ENCODE data around the gene ADAT2. TPM values are rescaled to one million over a fixed set of nuclear protein-coding genes. Genes with fewer than 3 reads are reported as not detected.

ADAT2 gene
- total and polyA plus RNA-seq, 2 of the 8 experiments (the other 6 are each of a cell fraction or from before 2014, with no cell fraction given): 4.3 to 11.8 TPM

- H2BK12ac ChIP-seq (ENCODE audit: low read depth, low read length): no peak overlapping the region
- H4K20me1 ChIP-seq (replicated peaks in 1 of 2; ENCODE audit: control insufficient read depth in 1 of 2, insufficient read depth in 2 of 2, low read length in 2 of 2): no peaks in the 10 kb centered on the region
- WGBS, 2 experiments (ENCODE audit: extremely low coverage in 1 of 2, insufficient coverage in 1 of 2, insufficient read length in 1 of 2, insufficient replicate concordance in 2 of 2, low coverage in 1 of 2, low lambda C conversion rate in 2 of 2, missing lambda C conversion rate in 1 of 2): 83% methylated on average over 2 of the region's 2 CpGs; no CpG with 5 or more reads in 1 of the 2 experiments
- no peaks in the 10 kb centered on the region for H3K79me1 ChIP-seq (ENCODE audit: low read depth, low read length)
- H2BK120ac ChIP-seq (replicated peaks; ENCODE audit: low read depth, low read length): no peak overlapping the region
- no peaks in the 10 kb centered on the region for H3K9me3 ChIP-seq (ENCODE audit: insufficient read depth in 2 of 2, low read depth in 1 of 2, low read length in 1 of 2)
- no peak overlapping the region for H2BK20ac ChIP-seq (ENCODE audit: low read length)
- no peaks in the 10 kb centered on the region for H3K79me2 ChIP-seq (ENCODE audit: control insufficient read depth in 1 of 2, insufficient read depth in 2 of 2, low read length in 2 of 2)
- H2AFZ ChIP-seq (ENCODE audit: low read length): no peak overlapping the region
- DNase-seq (ENCODE audit: low read depth in 1 of 2, low spot score in 2 of 2): no peak
- H3K14ac ChIP-seq (ENCODE audit: insufficient read length): no peak overlapping the region
- no peaks in the 10 kb centered on the region for H3K4me1 ChIP-seq (replicated peaks in 1 of 4; ENCODE audit: control insufficient read depth in 3 of 4, insufficient read depth in 4 of 4, low read length in 3 of 4)
- H4K8ac ChIP-seq (ENCODE audit: extremely low read depth, insufficient read depth, low read length): no peak overlapping the region
- no peak overlapping the region for H3K23ac ChIP-seq (ENCODE audit: insufficient read length)
- H3K27ac ChIP-seq (ENCODE audit: low read depth, low read length): no peak overlapping the region
- no peak overlapping the region for H3K4me3 ChIP-seq (ENCODE audit: extremely low read depth in 1 of 4, insufficient read depth in 2 of 4, low read depth in 3 of 4, low read length in 4 of 4)
- H2BK15ac ChIP-seq (ENCODE audit: low read length): no peak overlapping the region
- H3K18ac ChIP-seq (ENCODE audit: extremely low read depth, low read length): no peak overlapping the region
- no peak overlapping the region for H2BK5ac ChIP-seq (ENCODE audit: low read depth, low read length)
- POLR2A ChIA-PET (ENCODE audit: partially characterized antibody): no interaction called here
- no peak overlapping the region for H3K4ac ChIP-seq (replicated peaks; ENCODE audit: insufficient read length, low read depth, low read length)
- H3K27me3 ChIP-seq (replicated peaks in 1 of 4; ENCODE audit: control insufficient read depth in 3 of 4, extremely low read depth in 1 of 4, insufficient read depth in 3 of 4, low read length in 3 of 4): no peaks in the 10 kb centered on the region
- no peaks in the 10 kb centered on the region for H3K23me2 ChIP-seq (ENCODE audit: low read depth, low read length)
- no peak overlapping the region for H4K5ac ChIP-seq (ENCODE audit: insufficient read length, low read depth, low read length)
- H2AK5ac ChIP-seq (ENCODE audit: low read depth, low read length): no peak overlapping the region
- CTCF ChIA-PET (ENCODE audit: partially characterized antibody): no interaction called here
- no peak overlapping the region for H4K91ac ChIP-seq (replicated peaks; ENCODE audit: insufficient read length, low read length)
- no peak overlapping the region for H3K56ac ChIP-seq (replicated peaks; ENCODE audit: insufficient read length, low read depth, low read length)
- H3K9ac ChIP-seq (replicated peaks in 1 of 4; ENCODE audit: extremely low read depth in 1 of 4, low read depth in 3 of 4, low read length in 3 of 4): no peak overlapping the region
- no peak for TF ChIP-seq CTCF (IDR thresholded peaks at IDR 0.05; ENCODE audit: control extremely low read depth in 1 of 3, insufficient read depth in 1 of 3, low read depth in 1 of 3, low read length in 3 of 3)
- no peak for TF ChIP-seq GABPA (IDR thresholded peaks at IDR 0.05; ENCODE audit: borderline replicate concordance, insufficient read depth, low read length)
- no peak for TF ChIP-seq RAD21 (IDR thresholded peaks at IDR 0.05 in 1 of 2, conservative IDR thresholded peaks at IDR 0.05 in 1 of 2; ENCODE audit: low read depth in 2 of 2, low read length in 2 of 2)
- no peak for FAIRE-seq
- no peak overlapping the region for H3K4me2 ChIP-seq (ENCODE audit: insufficient read depth in 1 of 2, low read depth in 2 of 2, low read length in 2 of 2)
- peaks cover 0 to 4% (median 0%) of the 10 kb centered on the region in 4 experiments; a peak in 1 of 8 replicates for H3K36me3 ChIP-seq (ENCODE audit: control insufficient read depth in 2 of 4, insufficient read depth in 4 of 4, low read length in 3 of 4)
Observed at GRCh38 chr6:143465546-143465945, 15.1 kb upstream of the ADAT2 start.
